Trophoblast cell (in vitro differentiated cells and primary cell): ENCODE measurements around the gene PSMB11.
A peak's percentile ranks its signal among the peaks of the same experiment; 100 is the strongest.

Experiments
- DNase-seq, 2 donors: peaks; one replicate each; pipeline ENCODE4 v3.0.0-alpha.2; 2016
- H2AFZ ChIP-seq: 2 replicates; pipeline ENCODE4 v1.6.1; 2013; ENCODE audit warnings: low read length, moderate library complexity, mild to moderate bottlenecking; ENCODE audit not compliant: insufficient read depth, poor library complexity
- H2AK5ac ChIP-seq: 2 replicates; pipeline ENCODE4 v1.6.1; 2013; ENCODE audit warnings: mild to moderate bottlenecking, low read length
- H2BK120ac ChIP-seq: 2 replicates; pipeline ENCODE4 v1.6.1; 2013; ENCODE audit warnings: low read length, mild to moderate bottlenecking, moderate library complexity; ENCODE audit not compliant: insufficient read depth, poor library complexity
- H2BK12ac ChIP-seq: 2 replicates; pipeline ENCODE4 v1.6.1; 2013; ENCODE audit warnings: mild to moderate bottlenecking, low read length, moderate library complexity
- H2BK5ac ChIP-seq: 2 replicates; pipeline ENCODE4 v1.6.1; 2013; ENCODE audit warnings: low read length, low read depth, moderate library complexity, mild to moderate bottlenecking; ENCODE audit not compliant: poor library complexity
- H3K14ac ChIP-seq: 2 replicates; pipeline ENCODE4 v1.6.1; 2013; ENCODE audit warnings: mild to moderate bottlenecking, low read length
- H3K18ac ChIP-seq: 2 replicates; pipeline ENCODE4 v1.6.1; 2013; ENCODE audit warnings: mild to moderate bottlenecking, low read length
- H3K23ac ChIP-seq: 2 replicates; pipeline ENCODE4 v1.6.1; 2013; ENCODE audit warnings: low read length
- H3K27ac ChIP-seq: 2 replicates; pipeline ENCODE4 v1.5.1; 2013; ENCODE audit warnings: low read depth, mild to moderate bottlenecking, inconsistent platforms, low read length, moderate library complexity
- H3K27me3 ChIP-seq: 2 replicates; pipeline ENCODE4 v1.6.1; 2013; ENCODE audit warnings: inconsistent platforms, mild to moderate bottlenecking, low read length, moderate library complexity; ENCODE audit not compliant: insufficient read depth
- H3K36me3 ChIP-seq, 2 experiments: 1 replicate in 1 of 2; 2 replicates in 1 of 2; pipeline ENCODE4 v1.6.1; 2013; ENCODE audit warnings: low read length in 2 of 2, mild to moderate bottlenecking in 2 of 2, moderate library complexity in 1 of 2; ENCODE audit not compliant: insufficient read depth in 2 of 2, control insufficient read depth in 1 of 2
- H3K4ac ChIP-seq: 2 replicates; pipeline ENCODE4 v1.6.1; 2013; ENCODE audit warnings: low read depth, mild to moderate bottlenecking, low read length, moderate library complexity
- H3K4me1 ChIP-seq, 2 experiments: 1 replicate in 1 of 2; 2 replicates in 1 of 2; pipeline ENCODE4 v1.6.1; 2013; ENCODE audit warnings: low read length in 2 of 2, mild to moderate bottlenecking in 2 of 2, moderate library complexity in 1 of 2; ENCODE audit not compliant: insufficient read depth in 2 of 2, control insufficient read depth in 1 of 2
- H3K4me2 ChIP-seq: 2 replicates; pipeline ENCODE4 v1.6.1; 2013; ENCODE audit warnings: inconsistent platforms, mild to moderate bottlenecking, low read length, moderate library complexity
- H3K4me3 ChIP-seq: 2 replicates; pipeline ENCODE4 v1.5.1; 2013; ENCODE audit warnings: mild to moderate bottlenecking, low read depth, low read length, inconsistent platforms
- H3K79me1 ChIP-seq: one replicate; pipeline ENCODE4 v1.6.1; 2013; ENCODE audit warnings: low read length
- H3K79me2 ChIP-seq: 2 replicates; pipeline ENCODE4 v1.6.1; 2013; ENCODE audit warnings: low read length, mild to moderate bottlenecking; ENCODE audit not compliant: control insufficient read depth, insufficient read depth, poor library complexity
- H3K9ac ChIP-seq: 2 replicates; pipeline ENCODE4 v1.6.1; 2013; ENCODE audit warnings: mild to moderate bottlenecking, low read length
- H3K9me3 ChIP-seq: 2 replicates; pipeline ENCODE4 v1.6.1; 2013; ENCODE audit warnings: low read depth, mild to moderate bottlenecking, control low read depth, inconsistent platforms, low read length; ENCODE audit not compliant: insufficient read depth
- H4K12ac ChIP-seq: 2 replicates; pipeline ENCODE4 v1.6.1; 2013; ENCODE audit warnings: low read depth, mild to moderate bottlenecking, low read length, moderate library complexity
- H4K8ac ChIP-seq: 2 replicates; pipeline ENCODE4 v1.6.1; 2013; ENCODE audit warnings: low read depth, mild to moderate bottlenecking, low read length, moderate library complexity
- H4K91ac ChIP-seq: one replicate; pipeline ENCODE4 v1.6.1; 2013; ENCODE audit warnings: low read depth, mild to moderate bottlenecking, low read length, moderate library complexity
- WGBS: extraction: QIAGEN DNeasy Blood & Tissue Kit; methylation state at CpG from one replicate; pipeline ENCODE4 v1.1.7; 2013; ENCODE audit warnings: missing lambda C conversion rate; ENCODE audit not compliant: insufficient read length, insufficient coverage; ENCODE audit errors: extremely low coverage; 5-methylcytosine and 5-hydroxymethylcytosine counted together

PSMB11 gene

DNA sequence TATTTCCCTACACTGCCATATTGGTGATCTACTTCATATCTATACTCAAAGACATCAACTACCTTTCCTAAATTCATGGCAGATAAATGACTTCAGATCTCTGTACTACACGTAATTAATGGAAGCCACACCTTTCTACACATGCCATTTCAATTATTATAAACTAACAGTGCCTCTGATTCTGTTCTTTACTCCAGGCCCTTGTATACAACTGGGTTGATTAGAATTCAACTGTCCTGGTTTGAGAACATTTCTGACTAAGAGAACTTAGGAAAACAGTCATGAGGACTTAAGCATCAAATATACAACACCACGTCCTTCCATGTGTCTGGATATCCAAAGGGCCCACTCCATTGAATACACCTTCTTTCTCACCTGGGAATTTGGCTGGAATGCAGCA is 51.1 kb downstream of the PSMB11 start:
- H3K23ac ChIP-seq = no peak overlapping the region
- no peak overlapping the region for H2AFZ ChIP-seq
- DNase-seq = no peak
- H3K4me1 ChIP-seq = peaks cover 5 to 9% of the 10 kb centered on the region in 2 experiments
- no CpG with 5 or more reads among the region's 2 CpGs for WGBS
- peaks cover 17 to 32% of the 10 kb centered on the region in 2 experiments for H3K36me3 ChIP-seq
- no peak overlapping the region for H2BK120ac ChIP-seq
- H3K9ac ChIP-seq = no peak overlapping the region
- H3K4ac ChIP-seq = peak overlapping the region; percentile 98
- H4K91ac ChIP-seq = no peak overlapping the region
- no peak overlapping the region for H3K4me2 ChIP-seq
- peaks cover 12% of the 10 kb centered on the region for H3K79me1 ChIP-seq
- no peak overlapping the region for H2BK12ac ChIP-seq
- no peak overlapping the region for H2BK5ac ChIP-seq
- no peaks in the 10 kb centered on the region for H3K27me3 ChIP-seq
- H3K27ac ChIP-seq = no peak overlapping the region
- no peak overlapping the region for H3K18ac ChIP-seq
- no peak overlapping the region for H4K8ac ChIP-seq
- H3K14ac ChIP-seq = no peak overlapping the region
- no peaks in the 10 kb centered on the region for H3K9me3 ChIP-seq
- no peak overlapping the region for H2AK5ac ChIP-seq
- H3K79me2 ChIP-seq = peaks cover 17% of the 10 kb centered on the region
- no peak overlapping the region for H4K12ac ChIP-seq
- H3K4me3 ChIP-seq = no peak overlapping the region

DNA sequence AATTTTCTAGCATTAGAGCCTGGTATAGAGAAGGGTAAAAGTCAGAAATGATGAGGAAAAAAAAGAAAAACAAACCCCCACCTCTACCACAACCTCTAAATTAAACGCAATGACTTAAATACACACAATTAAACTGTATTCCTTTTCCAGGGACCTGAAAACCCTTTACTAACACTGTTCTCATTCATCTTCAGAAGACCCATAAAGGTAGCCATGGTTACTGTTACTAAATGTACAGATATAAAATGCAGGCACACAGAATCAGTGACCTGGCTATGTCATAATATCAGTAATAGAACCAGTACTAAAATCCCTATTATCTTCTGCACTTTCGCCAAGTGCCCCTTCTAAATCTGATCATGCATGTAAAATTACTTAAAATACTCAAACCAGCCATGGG is 51.5 kb downstream of the PSMB11 start:
- H4K91ac ChIP-seq = no peak overlapping the region
- H3K9ac ChIP-seq = no peak overlapping the region
- no peak overlapping the region for H2BK5ac ChIP-seq
- H3K4ac ChIP-seq = peak overlapping the region; percentile 98
- H3K23ac ChIP-seq = no peak overlapping the region
- peaks cover 12% of the 10 kb centered on the region for H3K79me1 ChIP-seq
- H3K9me3 ChIP-seq = no peaks in the 10 kb centered on the region
- DNase-seq = no peak
- H2BK120ac ChIP-seq = no peak overlapping the region
- no peak overlapping the region for H3K14ac ChIP-seq
- peaks cover 17 to 34% of the 10 kb centered on the region in 2 experiments for H3K36me3 ChIP-seq
- peaks cover 5 to 9% of the 10 kb centered on the region in 2 experiments for H3K4me1 ChIP-seq
- H3K4me2 ChIP-seq = peak overlapping the region; percentile 94
- H3K18ac ChIP-seq = no peak overlapping the region
- WGBS = no CpG with 5 or more reads among the region's 2 CpGs
- H4K12ac ChIP-seq = no peak overlapping the region
- H4K8ac ChIP-seq = no peak overlapping the region
- no peak overlapping the region for H3K4me3 ChIP-seq
- no peak overlapping the region for H2AK5ac ChIP-seq
- no peak overlapping the region for H3K27ac ChIP-seq
- H3K79me2 ChIP-seq = peaks cover 17% of the 10 kb centered on the region
- H2AFZ ChIP-seq = no peak overlapping the region
- no peaks in the 10 kb centered on the region for H3K27me3 ChIP-seq
- H2BK12ac ChIP-seq = no peak overlapping the region
